Esophagus muscularis mucosa (tissue), 4 donors: ENCODE measurements around the gene HOXA2. TPM values are rescaled to one million over a fixed set of nuclear protein-coding genes. Genes with fewer than 3 reads are reported as not detected.

Experiments
- DNase-seq: peaks from one replicate; pipeline ENCODE4 v3.0.0-alpha.2; 2017; ENCODE audit errors: extremely low spot score
- H3K27ac ChIP-seq, 4 donors: fragments of 200-600 bp; sonication (generic); replicated peaks in 1 of 4; 1 replicate in 3 of 4; 2 replicates in 1 of 4; pipeline ENCODE4 v1.5.1; 2016 to 2019; ENCODE audit warnings: mild to moderate bottlenecking in 1 of 4
- H3K27me3 ChIP-seq, 4 donors: fragments of 200-600 bp; sonication (generic); one replicate each; pipeline versions ENCODE4 v1.5.1 to v1.6.0; 2016 to 2019
- H3K36me3 ChIP-seq, 4 donors: fragments of 200-600 bp; sonication (generic); one replicate each; pipeline ENCODE4 v1.5.1; 2016 to 2019
- H3K4me1 ChIP-seq, 4 donors: fragments of 200-600 bp; sonication (generic); one replicate each; pipeline ENCODE4 v1.5.1; 2016 to 2019
- H3K4me3 ChIP-seq, 4 donors: fragments of 200-600 bp; sonication (generic); 1 replicate in 2 of 4; 2 replicates in 2 of 4; pipeline ENCODE4 v1.5.1; 2016 to 2019; ENCODE audit warnings: mild to moderate bottlenecking in 4 of 4, moderate library complexity in 1 of 4
- H3K9me3 ChIP-seq, 4 donors: fragments of 200-600 bp; sonication (generic); 1 replicate in 3 of 4; 2 replicates in 1 of 4; pipeline ENCODE4 v1.5.1; 2016 to 2019
- CTCF ChIP-seq, 3 experiments: fragments of 200-600 bp in 2 of 3; fragments of 450-650 bp in 1 of 3; sonication (generic) in 2 of 3; IDR thresholded peaks; one replicate each; pipeline ENCODE4 v1.5.1; 2017 to 2019; ENCODE audit warnings: antibody characterized with exemption in 3 of 3, mild to moderate bottlenecking in 2 of 3, moderate library complexity in 1 of 3
- EP300 ChIP-seq: sonication (generic); formaldehyde crosslinking; IDR thresholded peaks from one replicate; pipeline ENCODE4 v1.6.1; 2017; ENCODE audit warnings: antibody characterized with exemption
- POLR2A ChIP-seq: fragments of 450-650 bp; IDR thresholded peaks from one replicate; pipeline ENCODE4 v1.6.1; 2017; ENCODE audit warnings: antibody characterized with exemption, moderate library complexity, mild to moderate bottlenecking, low read depth
- POLR2AphosphoS5 ChIP-seq, 2 donors: sonication (generic); formaldehyde crosslinking; IDR thresholded peaks; one replicate each; pipeline ENCODE4 v1.6.1; 2017; ENCODE audit warnings: antibody characterized with exemption in 2 of 2
- WGBS: methylation state at CpG from one replicate; pipeline ENCODE4 v1.1.5; 2018; 5-methylcytosine and 5-hydroxymethylcytosine counted together
- intact Hi-C: fragments of 100-400 bp; cut with DNase I; formaldehyde crosslinking; loops from one replicate; pipeline ENCODE4 v1.15.1; 2023
- total RNA-seq, 4 donors: library from RNA; depleted of rRNA; stranded (reverse); fragments of >200 nt; gene quantifications; one replicate each; pipeline versions ENCODE4 v1.1.0 to v1.2.1, GENCODE V29; 2016

Gene HOXA2
- total RNA-seq, 4 donors from 2014 or later = 3.3 to 5.4 (median 4.4) TPM

DNA sequence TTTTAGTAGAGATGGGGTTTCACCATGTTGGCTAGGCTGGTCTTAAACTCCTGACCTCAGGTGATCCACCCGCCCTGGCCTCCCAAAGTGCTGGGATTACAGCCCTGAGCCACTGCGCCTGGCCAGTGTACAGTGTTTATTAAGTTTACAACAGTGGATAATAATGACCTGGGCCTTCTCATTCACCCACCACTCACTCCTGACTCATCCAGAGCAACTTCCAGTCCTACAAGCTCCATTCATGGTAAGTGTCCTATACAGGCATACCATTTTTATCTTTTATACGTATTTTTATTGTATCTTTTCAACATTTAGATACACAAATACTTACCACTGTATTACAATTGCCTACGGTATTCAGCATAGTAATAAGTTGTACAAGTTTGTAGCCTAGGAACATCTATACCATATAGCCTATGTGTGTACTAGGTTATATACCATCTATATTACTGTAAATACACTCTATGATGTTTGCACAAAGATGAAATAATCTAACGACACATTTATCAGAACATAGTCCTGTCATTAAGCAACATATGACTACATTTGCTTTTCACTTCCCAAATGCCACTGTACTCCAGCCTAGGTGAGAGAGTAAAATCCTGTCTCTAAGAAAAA lies 23.8 kb downstream of the HOXA2 start:
- H3K27ac ChIP-seq = no peak overlapping the region
- H3K27me3 ChIP-seq = no peaks in the 10 kb centered on the region
- TF ChIP-seq POLR2A = no peak
- no peak for TF ChIP-seq EP300
- TF ChIP-seq POLR2AphosphoS5 (IDR thresholded peaks at IDR 0.05) = no peak
- TF ChIP-seq CTCF (IDR thresholded peaks at IDR 0.05) = no peak
- 85% methylated on average over 5 of the region's 5 CpGs for WGBS
- H3K9me3 ChIP-seq = no peaks in the 10 kb centered on the region
- DNase-seq = no peak
- no peaks in the 10 kb centered on the region for H3K36me3 ChIP-seq
- intact Hi-C loops = no loop called here
- H3K4me3 ChIP-seq = no peak overlapping the region
- H3K4me1 ChIP-seq = no peaks in the 10 kb centered on the region

- H3K27ac ChIP-seq = no peak overlapping the region
These were observed 29.4 kb downstream of the HOXA2 start for GRCh38 chr7:27073076-27073475.

GRCh38 chr7:27071622-27072390 lies 30.7 kb downstream of the HOXA2 start:
- no peak for TF ChIP-seq CTCF (IDR thresholded peaks at IDR 0.05)
- no peak for TF ChIP-seq POLR2A
- Histone ChIP-seq H3K27ac (no peak overlapping the region), H3K36me3 (no peaks in the 10 kb centered on the region), H3K9me3 (no peaks in the 10 kb centered on the region), H3K4me1 (no peaks in the 10 kb centered on the region), H3K4me3 (no peak overlapping the region), H3K27me3 (no peaks in the 10 kb centered on the region)
- intact Hi-C loops = no loop called here
- no peak for DNase-seq
- WGBS = 83% methylated on average over 6 of the region's 6 CpGs

More at GRCh38 chr7:27073076-27073475, 29.4 kb downstream of the HOXA2 start:
- Histone ChIP-seq H3K4me1 (no peaks in the 10 kb centered on the region), H3K27me3 (no peaks in the 10 kb centered on the region), H3K36me3 (no peaks in the 10 kb centered on the region), H3K4me3 (no peak overlapping the region), H3K9me3 (no peaks in the 10 kb centered on the region)
- intact Hi-C loops = no loop called here
- TF ChIP-seq EP300 = no peak
- TF ChIP-seq POLR2AphosphoS5 (IDR thresholded peaks at IDR 0.05) = no peak
- TF ChIP-seq CTCF (IDR thresholded peaks at IDR 0.05) = no peak
- TF ChIP-seq POLR2A = no peak
- no peak for DNase-seq

DNA sequence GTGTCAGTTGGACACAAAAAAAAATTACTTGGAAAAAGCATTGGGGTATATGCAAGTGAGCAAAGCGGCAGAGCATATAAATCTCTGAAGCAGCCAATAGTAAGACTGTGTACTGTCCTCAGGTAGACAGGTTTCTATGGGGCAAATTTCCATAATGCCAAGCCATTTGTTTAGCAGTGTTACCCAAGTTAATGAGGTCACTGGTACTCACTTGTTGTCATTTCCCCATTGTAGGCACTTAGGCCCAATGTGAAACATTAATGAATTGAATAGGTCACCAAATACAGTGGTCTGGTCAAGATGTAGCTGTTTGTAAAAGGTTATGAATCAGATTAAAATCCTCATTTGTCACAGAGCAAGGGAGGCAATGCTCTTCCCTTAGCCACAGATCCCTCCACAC lies 34.2 kb downstream of the HOXA2 start:
- Histone ChIP-seq H3K27ac (no peak overlapping the region), H3K36me3 (no peaks in the 10 kb centered on the region), H3K27me3 (no peaks in the 10 kb centered on the region), H3K9me3 (no peaks in the 10 kb centered on the region), H3K4me3 (no peak overlapping the region), H3K4me1 (peaks cover 0 to 13% (median 6%) of the 10 kb centered on the region in 4 donors)
- no peak for TF ChIP-seq CTCF (IDR thresholded peaks at IDR 0.05)
- no peak for TF ChIP-seq EP300
- TF ChIP-seq POLR2AphosphoS5 (IDR thresholded peaks at IDR 0.05) = no peak
- TF ChIP-seq POLR2A = no peak
- WGBS = 87% methylated on average over 1 of the region's 1 CpG
- intact Hi-C loops = loop anchor here (10.0 kb wide), 1 partner anchor 173 kb away; no protein-coding TSS in a partner anchor
- no peak for DNase-seq
